Breast epithelium (tissue), 3 donors: ENCODE results near the gene CDKN2A.

ENCODE experiments used
- CTCF ChIP-seq, 3 donors: fragments of 450-650 bp; IDR thresholded peaks; one replicate each; pipeline ENCODE4 v1.5.1; 2016 to 2017; ENCODE audit warnings: antibody characterized with exemption in 3 of 3, mild to moderate bottlenecking in 3 of 3, moderate library complexity in 3 of 3
- POLR2A ChIP-seq: fragments of 450-650 bp; IDR thresholded peaks from one replicate; pipeline ENCODE4 v1.6.1; 2016; ENCODE audit warnings: antibody characterized with exemption, mild to moderate bottlenecking, moderate library complexity
- POLR2AphosphoS5 ChIP-seq, 3 donors: sonication (generic); formaldehyde crosslinking; IDR thresholded peaks; one replicate each; pipeline ENCODE4 v1.6.1; 2017; ENCODE audit warnings: antibody characterized with exemption in 3 of 3

- TF ChIP-seq CTCF (IDR thresholded peaks at IDR 0.05) (no peak), POLR2A (no peak), POLR2AphosphoS5 (IDR thresholded peaks at IDR 0.05) (no peak)
Measured at GRCh38 chr9:21967702-21968101, 26.5 kb downstream of the CDKN2A start.
